ENCODE results near the gene ADGRV1. TPM values are rescaled to one million over a fixed set of nuclear protein-coding genes. Genes with fewer than 3 reads are reported as not detected.

ADGRV1 gene
- total RNA-seq, 1 donor from 2014 or later = not detected

GRCh38 chr5:90689064-90689463, 130.5 kb downstream of the ADGRV1 start:
- no peak overlapping the region for H3K27ac ChIP-seq (replicated peaks)
- no peaks in the 10 kb centered on the region for H3K36me3 ChIP-seq
- H3K9me3 ChIP-seq (replicated peaks) = peaks cover 9% of the 10 kb centered on the region
- DNase-seq = no peak
- no peaks in the 10 kb centered on the region for H3K4me1 ChIP-seq
- no peak for TF ChIP-seq CTCF (IDR thresholded peaks at IDR 0.05; ENCODE audit: borderline replicate concordance)
- H3K4me3 ChIP-seq = no peak overlapping the region
- intact Hi-C loops (cut with micrococcal nuclease) = no loop called here
- peaks cover 3% of the 10 kb centered on the region for H3K27me3 ChIP-seq (ENCODE audit: low read depth)

DNA sequence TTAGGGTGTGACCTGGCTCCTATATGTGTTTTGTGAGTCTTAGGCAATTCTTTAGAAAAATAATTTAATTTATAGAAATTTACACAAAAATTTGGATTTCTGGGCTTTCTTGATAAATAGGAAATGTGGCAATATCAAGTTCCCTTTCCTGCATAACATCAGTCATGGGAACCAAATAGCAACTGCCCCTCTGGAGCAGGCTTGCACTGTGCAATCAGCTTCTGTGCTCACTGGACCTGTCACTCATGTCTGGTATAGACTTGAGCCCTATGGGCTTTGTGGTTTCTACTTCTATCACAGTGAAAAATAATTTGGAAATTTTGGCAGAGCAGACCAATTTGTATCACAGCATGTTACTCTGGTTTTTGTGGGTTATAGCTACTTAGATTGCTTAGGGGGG, 131.7 kb downstream of the ADGRV1 start:
- Histone ChIP-seq H3K4me1 (no peaks in the 10 kb centered on the region), H3K27ac (replicated peaks) (no peak overlapping the region), H3K36me3 (no peaks in the 10 kb centered on the region), H3K9me3 (replicated peaks) (peaks cover 9% of the 10 kb centered on the region), H3K4me3 (no peak overlapping the region), H3K27me3 (ENCODE audit: low read depth) (peaks cover 5% of the 10 kb centered on the region)
- TF ChIP-seq CTCF (IDR thresholded peaks at IDR 0.05; ENCODE audit: borderline replicate concordance) = no peak
- intact Hi-C loops (cut with micrococcal nuclease) = no loop called here
- DNase-seq = no peak

GRCh38 chr5:90691533-90691932, 132.9 kb downstream of the ADGRV1 start:
- Histone ChIP-seq H3K9me3 (replicated peaks) (peaks cover 9% of the 10 kb centered on the region), H3K4me3 (no peak overlapping the region)

GRCh38 chr5:90696153-90696552, 137.6 kb downstream of the ADGRV1 start:
- Histone ChIP-seq H3K36me3 (no peaks in the 10 kb centered on the region), H3K4me1 (no peaks in the 10 kb centered on the region), H3K9me3 (replicated peaks) (no peaks in the 10 kb centered on the region), H3K27ac (replicated peaks) (no peak overlapping the region), H3K4me3 (no peak overlapping the region), H3K27me3 (ENCODE audit: low read depth) (peaks cover 5% of the 10 kb centered on the region)
- intact Hi-C loops (cut with micrococcal nuclease) = no loop called here
- no peak for DNase-seq
- TF ChIP-seq CTCF (IDR thresholded peaks at IDR 0.05; ENCODE audit: borderline replicate concordance) = no peak

More at GRCh38 chr5:90691533-90691932, 132.9 kb downstream of the ADGRV1 start:
- Histone ChIP-seq H3K36me3 (no peaks in the 10 kb centered on the region), H3K27ac (replicated peaks) (no peak overlapping the region), H3K4me1 (no peaks in the 10 kb centered on the region), H3K27me3 (ENCODE audit: low read depth) (peaks cover 5% of the 10 kb centered on the region)
- intact Hi-C loops (cut with micrococcal nuclease) = no loop called here
- TF ChIP-seq CTCF (IDR thresholded peaks at IDR 0.05; ENCODE audit: borderline replicate concordance) = no peak
- no peak for DNase-seq

DNA sequence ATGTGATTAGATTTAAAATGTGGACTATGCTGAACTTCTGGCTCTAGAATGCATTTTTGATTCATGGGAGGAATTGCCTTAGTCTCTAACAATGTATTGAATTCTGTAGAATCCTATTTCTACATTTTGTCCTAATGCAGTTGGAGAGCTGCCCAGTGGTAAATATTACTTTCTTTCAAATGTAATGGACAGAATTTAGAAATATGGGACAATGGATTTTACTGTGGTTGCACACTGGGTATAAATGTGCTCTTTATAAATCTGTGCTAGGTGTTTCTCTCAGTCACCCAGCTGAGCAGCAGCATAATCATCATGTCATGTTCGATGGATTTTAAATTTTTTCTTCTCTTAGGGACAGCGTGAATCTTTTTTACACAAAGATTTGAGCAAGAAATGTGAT, 141.7 kb downstream of the ADGRV1 start:
- peaks cover 13% of the 10 kb centered on the region for H3K27me3 ChIP-seq (ENCODE audit: low read depth)
- H3K4me3 ChIP-seq = no peak overlapping the region
- no peak for DNase-seq
- no peaks in the 10 kb centered on the region for H3K4me1 ChIP-seq
- intact Hi-C loops (cut with micrococcal nuclease) = no loop called here
- TF ChIP-seq CTCF (IDR thresholded peaks at IDR 0.05; ENCODE audit: borderline replicate concordance) = no peak
- no peak overlapping the region for H3K27ac ChIP-seq (replicated peaks)
- H3K36me3 ChIP-seq = no peaks in the 10 kb centered on the region
- no peaks in the 10 kb centered on the region for H3K9me3 ChIP-seq (replicated peaks)

GRCh38 chr5:90703932-90704331, 145.3 kb downstream of the ADGRV1 start:
- Histone ChIP-seq H3K9me3 (replicated peaks) (no peaks in the 10 kb centered on the region), H3K4me1 (no peaks in the 10 kb centered on the region), H3K27ac (replicated peaks) (no peak overlapping the region), H3K36me3 (no peaks in the 10 kb centered on the region), H3K4me3 (no peak overlapping the region), H3K27me3 (ENCODE audit: low read depth) (peaks cover 13% of the 10 kb centered on the region)
- intact Hi-C loops (cut with micrococcal nuclease) = no loop called here
- DNase-seq = no peak
- no peak for TF ChIP-seq CTCF (IDR thresholded peaks at IDR 0.05; ENCODE audit: borderline replicate concordance)

Data from left ventricle myocardium inferior (tissue), 1 donor.